ENCODE measurements around the gene STXBP5L.

- TF ChIP-seq EP300 (IDR thresholded peaks at IDR 0.05) (no peak), CTCF (IDR thresholded peaks at IDR 0.05) (no peak)
These were observed 74.8 kb downstream of the STXBP5L start for GRCh38 chr3:120982608-120983320.
